IMR-90 (cell line): ENCODE measurements around the gene ZNF593OS. TPM values are rescaled to one million over a fixed set of nuclear protein-coding genes. Genes with fewer than 3 reads are reported as not detected.

Experiments used
- ATAC-seq: fragments of 200-7000 bp; cut with Tn5 transposase; 2 replicates; pipeline ENCODE4 v1.9.1; 2020; ENCODE audit warnings: low read depth, mild to moderate bottlenecking, moderate library complexity
- BruUV-seq: library from RNA; stranded (reverse); fragments of 400-500 nt; replicated peaks from 2 replicates; lab custom pipeline; 2021; lab: Mats Ljungman, UMichigan
- CTCF ChIA-PET: fragments of 300-600 bp; formaldehyde crosslinking; extraction: SDS; loops from one replicate; lab custom pipeline; 2021; ENCODE audit warnings: antibody characterized with exemption; lab: Yijun Ruan, JAX
- POLR2A ChIA-PET: fragments of 300-600 bp; sonication (Branson Sonifier 250); formaldehyde crosslinking; loops from one replicate; lab custom pipeline; 2022; ENCODE audit warnings: antibody characterized with exemption; ENCODE audit not compliant: unreplicated experiment; lab: Charles Lee
- DNase-seq: peaks from one replicate; pipeline ENCODE4 v3.0.0; 2013
- H2AFZ ChIP-seq: replicated peaks from 2 replicates; pipeline ENCODE3; 2013; ENCODE audit warnings: low read length, mild to moderate bottlenecking; ENCODE audit not compliant: poor library complexity
- H2AK5ac ChIP-seq: 2 replicates; pipeline ENCODE4 v1.6.1; 2013; ENCODE audit warnings: low read depth, low read length, inconsistent platforms
- H2AK9ac ChIP-seq: replicated peaks from 2 replicates; pipeline ENCODE3; 2013; ENCODE audit warnings: mild to moderate bottlenecking, low read depth, low read length, moderate library complexity; ENCODE audit not compliant: poor library complexity
- H2BK120ac ChIP-seq: 2 replicates; pipeline ENCODE4 v1.6.1; 2013; ENCODE audit warnings: low read depth, low read length, inconsistent platforms
- H2BK15ac ChIP-seq: 3 replicates; pipeline ENCODE4 v1.6.1; 2013; ENCODE audit warnings: low read depth, low read length, inconsistent platforms
- H2BK20ac ChIP-seq: 2 replicates; pipeline ENCODE4 v1.6.1; 2013; ENCODE audit warnings: low read depth, mild to moderate bottlenecking, inconsistent platforms, low read length, moderate library complexity
- H2BK5ac ChIP-seq: 2 replicates; pipeline ENCODE4 v1.6.1; 2013; ENCODE audit warnings: mild to moderate bottlenecking, low read depth, low read length, inconsistent platforms; ENCODE audit not compliant: poor library complexity, severe bottlenecking
- H3K14ac ChIP-seq: replicated peaks from 2 replicates; pipeline ENCODE4 v1.6.1; 2013; ENCODE audit warnings: low read depth, low read length, inconsistent platforms
- H3K18ac ChIP-seq: 2 replicates; pipeline ENCODE4 v1.6.1; 2013; ENCODE audit warnings: low read depth, low read length, control low read depth
- H3K23ac ChIP-seq: 2 replicates; pipeline ENCODE4 v1.6.1; 2013; ENCODE audit warnings: low read depth, low read length, inconsistent platforms
- H3K27ac ChIP-seq: 2 replicates; pipeline ENCODE4 v1.5.1; 2013; ENCODE audit warnings: mild to moderate bottlenecking, control low read depth, low read length; ENCODE audit not compliant: insufficient read depth
- H3K27me3 ChIP-seq: 2 replicates; pipeline ENCODE4 v1.6.1; 2013; ENCODE audit warnings: low read length; ENCODE audit not compliant: control insufficient read depth, insufficient read depth
- H3K36me3 ChIP-seq: 2 replicates; pipeline ENCODE4 v1.6.1; 2013; ENCODE audit warnings: low read length, mixed read lengths; ENCODE audit not compliant: control insufficient read depth, insufficient read depth
- H3K4ac ChIP-seq: 2 replicates; pipeline ENCODE4 v1.6.1; 2013; ENCODE audit warnings: low read depth, low read length, inconsistent platforms
- H3K4me1 ChIP-seq: 2 replicates; pipeline ENCODE4 v1.6.1; 2013; ENCODE audit warnings: low read length, mixed read lengths; ENCODE audit not compliant: control insufficient read depth, insufficient read depth
- H3K4me2 ChIP-seq: 2 replicates; pipeline ENCODE4 v1.6.1; 2013; ENCODE audit warnings: low read depth, mild to moderate bottlenecking, control low read depth, low read length, moderate library complexity
- H3K4me3 ChIP-seq: 2 replicates; pipeline ENCODE4 v1.5.1; 2013; ENCODE audit warnings: low read depth, mild to moderate bottlenecking, control low read depth, low read length, moderate library complexity; ENCODE audit not compliant: insufficient read depth
- H3K56ac ChIP-seq: 2 replicates; pipeline ENCODE4 v1.6.1; 2013; ENCODE audit warnings: low read length, inconsistent platforms; ENCODE audit not compliant: insufficient read depth; ENCODE audit errors: extremely low read depth
- H3K79me1 ChIP-seq, 2 experiments: 2 replicates each; pipeline ENCODE4 v1.6.1; 2013; ENCODE audit warnings: low read length in 2 of 2, inconsistent platforms in 1 of 2, low read depth in 1 of 2
- H3K9ac ChIP-seq: 2 replicates; pipeline ENCODE4 v1.6.1; 2013; ENCODE audit warnings: low read depth, low read length, control low read depth
- H3K9me1 ChIP-seq: 2 replicates; pipeline ENCODE4 v1.6.1; 2013; ENCODE audit warnings: low read length, inconsistent platforms; ENCODE audit not compliant: insufficient read depth
- H3K9me3 ChIP-seq: 2 replicates; pipeline ENCODE4 v1.6.1; 2013; ENCODE audit warnings: low read length; ENCODE audit not compliant: control insufficient read depth, insufficient read depth
- H4K20me1 ChIP-seq: 2 replicates; pipeline ENCODE4 v1.6.1; 2013; ENCODE audit warnings: low read length, inconsistent platforms; ENCODE audit not compliant: insufficient read depth
- H4K5ac ChIP-seq: 2 replicates; pipeline ENCODE4 v1.6.1; 2013; ENCODE audit warnings: mild to moderate bottlenecking, low read depth, low read length, control low read depth
- H4K8ac ChIP-seq, 2 experiments: 2 replicates each; pipeline ENCODE4 v1.6.1; 2013; ENCODE audit warnings: low read depth in 2 of 2, low read length in 2 of 2, control low read depth in 1 of 2, inconsistent platforms in 1 of 2
- H4K91ac ChIP-seq: 2 replicates; pipeline ENCODE4 v1.6.1; 2013; ENCODE audit warnings: low read depth, low read length, inconsistent platforms; ENCODE audit not compliant: insufficient read depth
- BHLHE40 ChIP-seq: fragments of 150-350 bp; IDR thresholded peaks from 2 replicates; pipeline ENCODE4 v1.6.1; 2016; ENCODE audit warnings: mild to moderate bottlenecking, low read depth, low read length
- CEBPB ChIP-seq: IDR thresholded peaks from 2 replicates; pipeline ENCODE4 v1.6.1; 2012; ENCODE audit warnings: low read depth, low read length, improper control_type of control experiment
- CHD1 ChIP-seq: IDR thresholded peaks from 2 replicates; pipeline ENCODE4 v1.6.1; 2012; ENCODE audit warnings: low read depth, low read length, improper control_type of control experiment
- CTCF ChIP-seq: conservative IDR thresholded peaks from 2 replicates; pipeline ENCODE4 v1.5.1; 2012; ENCODE audit warnings: mild to moderate bottlenecking, low read depth, low read length, improper control_type of control experiment
- FOS ChIP-seq: fragments of 150-350 bp; IDR thresholded peaks from 2 replicates; pipeline ENCODE4 v1.6.1; 2016; ENCODE audit warnings: low read depth, low read length
- MAFK ChIP-seq: IDR thresholded peaks from 2 replicates; pipeline ENCODE4 v1.6.1; 2012; ENCODE audit warnings: low read depth, low read length, improper control_type of control experiment
- MAZ ChIP-seq: IDR thresholded peaks from 2 replicates; pipeline ENCODE4 v1.6.1; 2012; ENCODE audit warnings: low read depth, mild to moderate bottlenecking, low read length, improper control_type of control experiment, moderate library complexity, borderline replicate concordance
- MXI1 ChIP-seq: IDR thresholded peaks from 2 replicates; pipeline ENCODE4 v1.6.1; 2012; ENCODE audit warnings: low read depth, mild to moderate bottlenecking, low read length, moderate library complexity, borderline replicate concordance
- NFE2L2 ChIP-seq: fragments of 150-350 bp; IDR thresholded peaks from 2 replicates; pipeline ENCODE4 v1.6.1; 2016; ENCODE audit warnings: low read depth, mild to moderate bottlenecking, low read length
- POLR2A ChIP-seq: IDR thresholded peaks from 2 replicates; pipeline ENCODE4 v1.6.1; 2012; ENCODE audit warnings: mild to moderate bottlenecking, low read depth, low read length
- RAD21 ChIP-seq: IDR thresholded peaks from 2 replicates; pipeline ENCODE4 v1.6.1; 2012; ENCODE audit warnings: low read length, improper control_type of control experiment
- RCOR1 ChIP-seq: IDR thresholded peaks from 2 replicates; pipeline ENCODE4 v1.6.1; 2012; ENCODE audit warnings: mild to moderate bottlenecking, low read length, improper control_type of control experiment; ENCODE audit not compliant: insufficient replicate concordance
- RFX5 ChIP-seq: IDR thresholded peaks from 2 replicates; pipeline ENCODE4 v1.8.0; 2012; ENCODE audit warnings: low read depth, mild to moderate bottlenecking, low read length, moderate library complexity
- SMC3 ChIP-seq: fragments of 150-350 bp; IDR thresholded peaks from 2 replicates; pipeline ENCODE4 v1.6.1; 2016; ENCODE audit warnings: low read depth, mild to moderate bottlenecking, antibody characterized with exemption, low read length, moderate library complexity
- USF2 ChIP-seq: fragments of 150-350 bp; IDR thresholded peaks from 2 replicates; pipeline ENCODE4 v1.6.1; 2017; ENCODE audit warnings: mild to moderate bottlenecking, antibody characterized with exemption, low read length, low read depth
- WGBS, 2 experiments: methylation state at CpG; one replicate each; pipeline versions ENCODE4 v1.1.5 to v1.1.7; 2013; ENCODE audit warnings: missing lambda C conversion rate in 2 of 2; ENCODE audit not compliant: insufficient read length in 1 of 2; ENCODE audit errors: extremely low coverage in 2 of 2; 5-methylcytosine and 5-hydroxymethylcytosine counted together
- dilution Hi-C: fragments of 300-500 bp; cut with HindIII; formaldehyde crosslinking; loops from one replicate; pipeline ENCODE4 v1.14.3; 2018; ENCODE audit warnings: low sequenced_read_pairs; ENCODE audit not compliant: unreplicated experiment
- in situ Hi-C: fragments of 300-500 bp; cut with MboI; formaldehyde crosslinking; loops from 3 replicates; pipeline ENCODE4 v1.14.3; 2019; ENCODE audit warnings: low sequenced_read_pairs, inconsistent platforms, mixed read lengths
- intact Hi-C: fragments of 100-400 bp; cut with micrococcal nuclease; formaldehyde crosslinking; loops from 2 replicates; pipeline ENCODE4 v1.10.0; 2022
- polyA plus RNA-seq, 3 experiments: library from polyadenylated mRNA; depleted of rRNA; stranded (reverse); fragments of >200 nt; gene quantifications; 2 replicates each; pipeline ENCODE4 v1.2.3, GENCODE V29; 2012; ENCODE audit warnings: low replicate concordance in 1 of 3
- total RNA-seq: library from RNA; depleted of rRNA; stranded (reverse); fragments of >200 nt; gene quantifications from 2 replicates; pipeline ENCODE4 v1.2.3, GENCODE V29; 2012
- TF ChIP-seq, protein P1 (sequence below): fragments of 150-350 bp; IDR thresholded peaks from 2 replicates; pipeline ENCODE4 v1.6.1; 2016; ENCODE audit warnings: low read depth, mild to moderate bottlenecking, low read length, moderate library complexity, borderline replicate concordance

ZNF593OS gene
- total and polyA plus RNA-seq, 2 of the 4 experiments (the other 2 are of a cell fraction) = not detected

DNA sequence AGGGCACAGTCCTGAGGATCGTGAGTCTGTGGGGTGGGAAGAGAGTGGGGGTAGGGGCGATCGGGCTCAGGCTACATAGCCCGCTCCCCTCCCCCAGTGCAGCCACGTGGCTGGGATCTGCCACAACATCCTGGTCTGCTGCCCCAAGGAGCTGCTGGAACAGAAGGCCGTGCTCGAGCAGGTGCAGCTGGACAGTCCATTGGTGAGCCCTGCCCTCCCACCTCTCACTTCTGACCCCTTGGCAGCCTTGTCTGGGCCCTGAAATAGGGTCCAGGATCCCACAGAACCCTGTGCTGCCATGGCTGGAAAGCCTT is 10.7 kb upstream of the ZNF593OS start:
- H3K56ac ChIP-seq = no peak overlapping the region
- no peak overlapping the region for H2BK5ac ChIP-seq
- POLR2A ChIA-PET = no interaction called here
- intact Hi-C loops (no loop called here), in situ Hi-C loops (no loop called here), dilution Hi-C loops (no loop called here)
- TF ChIP-seq NFE2L2 (no peak), CEBPB (no peak), FOS (no peak), MXI1 (no peak), MAZ (no peak), RAD21 (no peak), SMC3 (no peak), MAFK (no peak), CTCF (no peak), RFX5 (no peak), CHD1 (no peak), RCOR1 (no peak), POLR2A (no peak), USF2 (no peak), BHLHE40 (no peak)
- TF ChIP-seq, protein P1, sequence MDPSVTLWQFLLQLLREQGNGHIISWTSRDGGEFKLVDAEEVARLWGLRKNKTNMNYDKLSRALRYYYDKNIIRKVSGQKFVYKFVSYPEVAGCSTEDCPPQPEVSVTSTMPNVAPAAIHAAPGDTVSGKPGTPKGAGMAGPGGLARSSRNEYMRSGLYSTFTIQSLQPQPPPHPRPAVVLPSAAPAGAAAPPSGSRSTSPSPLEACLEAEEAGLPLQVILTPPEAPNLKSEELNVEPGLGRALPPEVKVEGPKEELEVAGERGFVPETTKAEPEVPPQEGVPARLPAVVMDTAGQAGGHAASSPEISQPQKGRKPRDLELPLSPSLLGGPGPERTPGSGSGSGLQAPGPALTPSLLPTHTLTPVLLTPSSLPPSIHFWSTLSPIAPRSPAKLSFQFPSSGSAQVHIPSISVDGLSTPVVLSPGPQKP = no peak
- no TSS peak for BruUV-seq
- no peak overlapping the region for H3K27ac ChIP-seq
- no peak overlapping the region for H4K91ac ChIP-seq
- DNase-seq (no peak), ATAC-seq (no peak)
- H4K8ac ChIP-seq = no peak overlapping the region
- no peaks in the 10 kb centered on the region for H4K20me1 ChIP-seq
- H4K5ac ChIP-seq = no peak overlapping the region
- no peak overlapping the region for H3K23ac ChIP-seq
- no peak overlapping the region for H3K4me2 ChIP-seq
- no peaks in the 10 kb centered on the region for H3K79me1 ChIP-seq
- CTCF ChIA-PET = interaction anchor here (1.4 kb wide), 1 partner anchor 13 kb away, joined by 4 read pairs; the partner anchor contains the start of gene ZNF593
- no peak overlapping the region for H2BK15ac ChIP-seq
- no peak overlapping the region for H3K14ac ChIP-seq
- H3K36me3 ChIP-seq = no peaks in the 10 kb centered on the region
- H3K18ac ChIP-seq = no peak overlapping the region
- peaks cover 3% of the 10 kb centered on the region for H3K27me3 ChIP-seq
- no peak overlapping the region for H2AK9ac ChIP-seq
- H2BK20ac ChIP-seq = no peak overlapping the region
- no peaks in the 10 kb centered on the region for H3K9me3 ChIP-seq
- no peak overlapping the region for H2AFZ ChIP-seq
- H2AK5ac ChIP-seq = no peak overlapping the region
- H3K9ac ChIP-seq = no peak overlapping the region
- no peaks in the 10 kb centered on the region for H3K4me1 ChIP-seq
- no peaks in the 10 kb centered on the region for H3K9me1 ChIP-seq
- H3K4me3 ChIP-seq = no peak overlapping the region
- no CpG with 5 or more reads among the region's 7 CpGs for WGBS, 2 experiments
- H2BK120ac ChIP-seq = no peak overlapping the region
- H3K4ac ChIP-seq = no peak overlapping the region
